HUES48 (cell line): Measurements from ENCODE around the gene PHLDB3.

Source experiments
- H3K27ac ChIP-seq: one replicate; pipeline ENCODE4 v1.7.0; 2013; ENCODE audit warnings: low read depth, low read length, inconsistent platforms
- H3K27me3 ChIP-seq: 2 replicates; pipeline ENCODE4 v1.6.1; 2013; ENCODE audit warnings: mild to moderate bottlenecking, low read length; ENCODE audit not compliant: control insufficient read depth, insufficient read depth
- H3K36me3 ChIP-seq: 2 replicates; pipeline ENCODE4 v1.6.1; 2013; ENCODE audit warnings: low read length; ENCODE audit not compliant: control insufficient read depth, insufficient read depth
- H3K4me1 ChIP-seq: 2 replicates; pipeline ENCODE4 v1.6.1; 2013; ENCODE audit warnings: mild to moderate bottlenecking, low read length; ENCODE audit not compliant: control insufficient read depth, insufficient read depth
- H3K4me3 ChIP-seq: 2 replicates; pipeline ENCODE4 v1.5.1; 2013; ENCODE audit warnings: mild to moderate bottlenecking, low read depth, low read length
- H3K9ac ChIP-seq: 2 replicates; pipeline ENCODE4 v1.6.1; 2013; ENCODE audit warnings: mild to moderate bottlenecking, low read depth, low read length, moderate library complexity
- H3K9me3 ChIP-seq: 2 replicates; pipeline ENCODE4 v1.6.1; 2013; ENCODE audit warnings: low read length; ENCODE audit not compliant: control insufficient read depth, insufficient read depth

Gene PHLDB3

GRCh38 chr19:43480574-43480973 lies 24.0 kb downstream of the PHLDB3 start:
- no peaks in the 10 kb centered on the region for H3K9me3 ChIP-seq
- no peak overlapping the region for H3K27ac ChIP-seq
- no peaks in the 10 kb centered on the region for H3K4me1 ChIP-seq
- no peaks in the 10 kb centered on the region for H3K27me3 ChIP-seq
- H3K36me3 ChIP-seq, result no peaks in the 10 kb centered on the region
- no peak overlapping the region for H3K4me3 ChIP-seq
- H3K9ac ChIP-seq, result no peak overlapping the region

DNA sequence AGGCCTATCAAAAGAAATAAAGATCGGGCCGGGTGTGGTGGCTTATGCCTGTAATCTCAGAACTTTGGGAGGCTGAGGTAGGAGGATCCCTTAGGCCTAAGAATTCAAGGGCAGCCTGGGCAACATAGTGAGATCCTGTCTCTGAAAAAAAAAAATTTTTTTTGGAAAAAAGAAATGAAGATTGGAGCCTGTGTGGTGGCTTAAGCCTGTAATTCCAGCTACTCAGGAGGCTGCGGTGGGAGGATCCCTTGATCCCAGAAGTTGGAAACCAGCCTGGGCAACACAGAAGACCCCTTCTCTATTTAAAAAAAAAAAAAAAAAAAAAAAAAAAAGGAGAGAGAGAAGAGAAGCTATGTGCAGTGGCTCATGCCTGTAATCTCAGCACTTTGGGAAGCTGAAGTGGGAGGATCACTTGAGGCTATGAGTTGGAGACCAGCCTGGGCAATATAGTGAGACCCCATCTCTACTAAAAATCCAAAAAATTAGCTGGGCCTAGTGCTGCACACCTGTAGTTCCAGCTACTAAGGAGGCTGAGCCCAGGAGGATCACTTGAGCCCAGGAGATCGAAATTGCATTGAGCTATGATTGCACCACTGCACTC lies 24.5 kb downstream of the PHLDB3 start:
- Histone ChIP-seq H3K27ac (no peak overlapping the region), H3K4me1 (0 out of 2 replicates have a peak, but pooled peaks cover 2% of the 10 kb centered on the region), H3K27me3 (no peaks in the 10 kb centered on the region), H3K4me3 (no peak overlapping the region), H3K9me3 (no peaks in the 10 kb centered on the region), H3K9ac (no peak overlapping the region), H3K36me3 (no peaks in the 10 kb centered on the region)

- Histone ChIP-seq H3K4me3 (no peak overlapping the region), H3K9ac (no peak overlapping the region), H3K9me3 (no peaks in the 10 kb centered on the region), H3K4me1 (0 out of 2 replicates have a peak, but pooled peaks cover 2% of the 10 kb centered on the region), H3K36me3 (no peaks in the 10 kb centered on the region), H3K27ac (no peak overlapping the region), H3K27me3 (no peaks in the 10 kb centered on the region)
Measured at GRCh38 chr19:43479226-43479625, 25.3 kb downstream of the PHLDB3 start.

- Histone ChIP-seq H3K36me3 (no peaks in the 10 kb centered on the region), H3K9ac (no peak overlapping the region), H3K4me3 (no peak overlapping the region), H3K27me3 (no peaks in the 10 kb centered on the region), H3K27ac (no peak overlapping the region), H3K4me1 (0 out of 2 replicates have a peak, but pooled peaks cover 2% of the 10 kb centered on the region), H3K9me3 (no peaks in the 10 kb centered on the region)
Measured at GRCh38 chr19:43478323-43478722, 26.2 kb downstream of the PHLDB3 start.

DNA sequence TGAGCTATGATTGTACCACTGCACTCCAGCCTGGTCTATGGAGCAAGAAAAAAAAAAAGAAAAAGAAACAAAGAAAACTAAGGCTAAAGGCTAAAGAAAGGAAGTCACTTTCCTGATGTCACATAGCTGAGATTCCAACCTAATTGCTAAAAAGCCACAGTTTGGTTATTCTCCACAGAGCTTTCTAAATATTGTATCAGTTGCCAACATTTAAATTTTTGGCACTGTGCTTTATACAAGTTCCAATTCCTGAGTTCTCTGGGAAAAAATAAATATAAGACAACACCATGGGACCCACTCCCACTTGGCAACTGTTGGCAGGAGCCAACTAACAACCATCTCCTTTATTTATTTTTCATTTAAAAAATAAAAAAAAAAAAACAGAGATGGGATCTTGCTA lies 27.9 kb downstream of the PHLDB3 start:
- no peak overlapping the region for H3K4me3 ChIP-seq
- H3K27me3 ChIP-seq, result no peaks in the 10 kb centered on the region
- 0 out of 2 replicates have a peak, but pooled peaks cover 2% of the 10 kb centered on the region for H3K4me1 ChIP-seq
- no peak overlapping the region for H3K27ac ChIP-seq
- no peaks in the 10 kb centered on the region for H3K9me3 ChIP-seq
- no peak overlapping the region for H3K9ac ChIP-seq
- H3K36me3 ChIP-seq, result no peaks in the 10 kb centered on the region

- peak overlapping the region; percentile 47 for H3K27ac ChIP-seq
- H3K4me1 ChIP-seq, result 0 out of 2 replicates have a peak, but pooled peaks cover 2% of the 10 kb centered on the region
- no peak overlapping the region; the same call in 1 of the 2 replicates for H3K9ac ChIP-seq
- no peaks in the 10 kb centered on the region for H3K9me3 ChIP-seq
- H3K4me3 ChIP-seq, result peak overlapping the region; percentile 61
- H3K27me3 ChIP-seq, result no peaks in the 10 kb centered on the region
- no peaks in the 10 kb centered on the region for H3K36me3 ChIP-seq
Measured at GRCh38 chr19:43474986-43475705, 29.4 kb downstream of the PHLDB3 start.

- H3K36me3 ChIP-seq, result no peaks in the 10 kb centered on the region
- H3K4me3 ChIP-seq, result peak overlapping the region; percentile 61; the same call in 1 of the 2 replicates
- H3K27ac ChIP-seq, result no peak overlapping the region
- H3K9ac ChIP-seq, result no peak overlapping the region
- no peaks in the 10 kb centered on the region for H3K27me3 ChIP-seq
- no peaks in the 10 kb centered on the region for H3K9me3 ChIP-seq
- 0 out of 2 replicates have a peak, but pooled peaks cover 2% of the 10 kb centered on the region for H3K4me1 ChIP-seq
Measured at GRCh38 chr19:43474487-43474886, 30.1 kb downstream of the PHLDB3 start.

GRCh38 chr19:43471091-43471490 lies 33.5 kb downstream of the PHLDB3 start:
- Histone ChIP-seq H3K4me1 (0 out of 2 replicates have a peak, but pooled peaks cover 2% of the 10 kb centered on the region), H3K4me3 (no peak overlapping the region), H3K9ac (no peak overlapping the region), H3K27me3 (peaks cover 2% of the 10 kb centered on the region), H3K36me3 (no peaks in the 10 kb centered on the region), H3K9me3 (no peaks in the 10 kb centered on the region), H3K27ac (no peak overlapping the region)

- Histone ChIP-seq H3K9me3 (no peaks in the 10 kb centered on the region), H3K4me3 (no peak overlapping the region), H3K36me3 (no peaks in the 10 kb centered on the region), H3K9ac (no peak overlapping the region), H3K27me3 (peaks cover 10% of the 10 kb centered on the region), H3K27ac (no peak overlapping the region), H3K4me1 (0 out of 2 replicates have a peak, but pooled peaks cover under 1% of the 10 kb centered on the region)
Measured at GRCh38 chr19:43470288-43470687, 34.3 kb downstream of the PHLDB3 start.

DNA sequence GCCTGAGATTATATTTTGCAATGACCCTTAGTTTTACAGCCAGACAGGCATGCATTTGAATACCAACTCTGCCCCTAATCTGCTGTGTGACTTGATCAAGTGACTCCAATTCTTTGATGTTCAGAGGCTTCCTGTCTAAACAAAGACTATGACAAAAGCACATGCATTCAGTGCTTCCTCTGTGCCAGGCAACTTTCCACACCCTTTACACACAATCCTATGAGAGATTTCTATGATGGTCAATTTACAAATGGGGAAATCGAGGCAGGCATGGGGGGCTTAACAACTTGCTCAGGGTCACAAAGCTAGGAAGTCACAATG lies 35.4 kb downstream of the PHLDB3 start:
- H3K27ac ChIP-seq, result no peak overlapping the region
- peaks cover 17% of the 10 kb centered on the region for H3K27me3 ChIP-seq
- H3K4me1 ChIP-seq, result no peaks in the 10 kb centered on the region
- H3K36me3 ChIP-seq, result no peaks in the 10 kb centered on the region
- H3K9ac ChIP-seq, result no peak overlapping the region
- no peaks in the 10 kb centered on the region for H3K9me3 ChIP-seq
- H3K4me3 ChIP-seq, result no peak overlapping the region

DNA sequence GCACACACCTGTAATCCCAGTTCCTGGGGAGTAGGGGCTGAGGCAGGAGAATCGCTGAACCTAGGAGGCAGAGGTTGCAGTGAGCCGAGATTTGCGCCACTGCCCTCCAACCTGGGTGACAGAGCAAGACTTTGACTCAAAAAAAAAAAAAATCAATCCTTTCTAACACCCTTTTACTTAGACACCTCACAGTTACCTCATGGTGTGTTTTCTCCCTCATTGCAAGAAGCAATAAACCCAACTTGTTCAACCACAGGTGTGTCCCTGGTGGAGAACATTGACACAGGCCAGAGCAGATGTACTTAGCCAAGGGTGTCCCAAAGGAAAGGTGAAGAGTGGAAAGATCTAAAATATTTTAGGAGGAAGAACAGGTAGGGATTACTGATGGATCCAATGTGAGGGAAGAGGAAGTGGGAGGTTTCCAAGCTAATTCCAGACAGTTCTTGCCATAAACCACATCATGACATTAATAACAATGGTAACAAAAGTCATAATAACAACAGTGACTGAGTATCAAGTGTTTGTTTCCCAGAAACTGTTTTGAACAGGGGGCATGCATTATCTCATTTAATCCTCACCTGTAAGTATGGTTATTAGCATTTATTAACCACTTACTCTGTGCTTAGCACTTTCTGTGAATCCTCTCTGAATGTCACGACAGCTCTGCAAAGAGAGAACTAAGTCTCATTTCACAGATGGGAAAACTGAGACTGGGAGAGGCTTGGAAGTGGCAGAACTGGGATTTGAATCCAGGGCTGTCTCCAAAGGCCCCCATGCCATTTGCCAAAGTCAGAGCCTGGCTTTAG lies 36.0 kb downstream of the PHLDB3 start:
- H3K27me3 ChIP-seq, result peaks cover 17% of the 10 kb centered on the region
- H3K4me1 ChIP-seq, result no peaks in the 10 kb centered on the region
- no peak overlapping the region for H3K9ac ChIP-seq

More for the DNA sequence above, 36.0 kb downstream of the PHLDB3 start:
- Histone ChIP-seq H3K27ac (no peak overlapping the region), H3K36me3 (no peaks in the 10 kb centered on the region), H3K9me3 (no peaks in the 10 kb centered on the region), H3K4me3 (no peak overlapping the region)
